ENCODE measurements around the gene FOXK1.

The FOXK1 gene

GRCh38 chr7:4815121-4815520 is 133.0 kb downstream of the FOXK1 start:
- DNase-seq (ENCODE audit: low read depth), result no peak
- in situ Hi-C loops (cut with HindIII; ENCODE audit: low sequenced_read_pairs), result loop anchor here (25.0 kb wide), 1 partner anchor 272 kb away; no protein-coding TSS in a partner anchor
- TF ChIP-seq, protein P1, sequence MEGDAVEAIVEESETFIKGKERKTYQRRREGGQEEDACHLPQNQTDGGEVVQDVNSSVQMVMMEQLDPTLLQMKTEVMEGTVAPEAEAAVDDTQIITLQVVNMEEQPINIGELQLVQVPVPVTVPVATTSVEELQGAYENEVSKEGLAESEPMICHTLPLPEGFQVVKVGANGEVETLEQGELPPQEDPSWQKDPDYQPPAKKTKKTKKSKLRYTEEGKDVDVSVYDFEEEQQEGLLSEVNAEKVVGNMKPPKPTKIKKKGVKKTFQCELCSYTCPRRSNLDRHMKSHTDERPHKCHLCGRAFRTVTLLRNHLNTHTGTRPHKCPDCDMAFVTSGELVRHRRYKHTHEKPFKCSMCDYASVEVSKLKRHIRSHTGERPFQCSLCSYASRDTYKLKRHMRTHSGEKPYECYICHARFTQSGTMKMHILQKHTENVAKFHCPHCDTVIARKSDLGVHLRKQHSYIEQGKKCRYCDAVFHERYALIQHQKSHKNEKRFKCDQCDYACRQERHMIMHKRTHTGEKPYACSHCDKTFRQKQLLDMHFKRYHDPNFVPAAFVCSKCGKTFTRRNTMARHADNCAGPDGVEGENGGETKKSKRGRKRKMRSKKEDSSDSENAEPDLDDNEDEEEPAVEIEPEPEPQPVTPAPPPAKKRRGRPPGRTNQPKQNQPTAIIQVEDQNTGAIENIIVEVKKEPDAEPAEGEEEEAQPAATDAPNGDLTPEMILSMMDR (IDR thresholded peaks at IDR 0.05; ENCODE audit: low read depth, low read length, missing control alignments), result no peak
- no peak overlapping the region for H3K4me3 ChIP-seq (ENCODE audit: low read depth, low read length)

DNA sequence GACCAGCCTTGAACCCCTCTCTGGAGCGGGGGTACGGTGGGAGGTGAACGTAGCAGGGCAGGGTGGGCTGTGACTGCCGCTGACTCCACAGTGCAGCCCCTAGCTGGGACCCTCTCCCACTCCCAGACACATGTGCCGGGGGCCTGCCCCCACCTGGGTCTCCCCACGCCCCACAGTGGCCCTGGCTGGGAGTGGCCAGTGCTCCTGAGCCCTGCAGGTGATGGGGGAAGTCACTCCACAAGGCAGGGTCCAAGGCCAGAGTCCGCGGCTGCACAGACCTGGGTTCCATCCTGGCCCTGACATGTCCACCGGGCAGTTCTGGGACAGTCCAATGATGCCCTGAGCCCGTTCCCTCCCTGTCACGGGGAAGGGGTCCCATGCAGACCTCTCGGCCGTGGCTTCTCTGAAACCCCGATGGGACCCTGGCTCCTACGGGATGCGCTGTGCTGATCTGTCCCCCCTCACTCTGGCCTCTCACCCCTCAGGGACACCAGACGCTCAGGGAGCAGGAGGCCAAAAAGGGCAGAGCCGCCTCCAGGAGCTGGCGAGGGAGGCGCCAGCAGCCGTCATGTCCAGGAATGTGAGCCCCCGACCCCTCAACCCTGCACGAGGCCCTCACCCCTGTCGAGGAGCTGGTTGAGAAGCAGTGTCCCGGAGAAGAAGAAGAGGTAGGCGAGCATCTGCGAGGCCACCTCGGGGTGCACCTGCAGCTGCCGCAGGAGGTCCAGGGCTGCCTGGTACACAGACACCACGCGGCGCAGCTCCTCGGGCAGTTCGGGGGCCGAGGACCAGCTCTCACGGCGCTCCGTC is 133.7 kb downstream of the FOXK1 start:
- in situ Hi-C loops (cut with HindIII; ENCODE audit: low sequenced_read_pairs), result loop anchor here (25.0 kb wide), 1 partner anchor 271 kb away; no protein-coding TSS in a partner anchor
- H3K4me3 ChIP-seq (ENCODE audit: low read depth, low read length), result no peak overlapping the region
- no peak for DNase-seq (ENCODE audit: low read depth)
- TF ChIP-seq, protein P1 (IDR thresholded peaks at IDR 0.05; ENCODE audit: low read depth, low read length, missing control alignments), result no peak

DNA sequence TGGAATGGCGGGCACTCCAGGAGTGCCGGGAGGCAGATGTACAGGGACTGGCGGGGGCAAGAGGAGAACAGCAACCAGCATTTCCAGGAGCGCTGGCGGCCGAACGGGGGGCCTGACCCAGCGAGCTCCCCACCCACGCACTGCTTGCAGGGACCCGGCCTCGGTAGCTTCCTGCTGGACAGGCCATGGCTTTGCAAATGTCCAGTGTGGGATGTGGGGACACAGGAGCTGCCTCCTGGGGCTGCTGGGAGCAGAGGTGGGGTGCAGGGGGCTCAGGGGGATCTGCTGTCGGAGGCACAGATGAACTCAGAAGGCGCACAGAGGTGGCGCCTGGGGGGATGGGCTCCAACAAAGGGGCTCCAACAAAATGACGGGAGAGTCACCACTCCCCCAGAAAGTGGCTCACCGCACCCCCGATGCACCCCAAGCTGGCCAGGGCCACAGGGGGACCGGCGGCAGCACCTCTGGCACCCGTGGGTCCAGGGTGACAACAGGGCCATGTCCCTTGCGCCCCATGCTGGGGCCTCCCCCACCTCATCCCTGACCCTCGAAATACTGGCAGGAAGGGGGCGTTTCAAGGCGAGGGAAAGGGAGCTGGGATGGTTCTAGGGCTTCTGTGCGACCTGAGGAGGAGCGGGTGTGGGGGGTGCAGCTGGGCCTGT is 134.5 kb downstream of the FOXK1 start:
- TF ChIP-seq, protein P1 (IDR thresholded peaks at IDR 0.05; ENCODE audit: low read depth, low read length, missing control alignments), result no peak
- in situ Hi-C loops (cut with HindIII; ENCODE audit: low sequenced_read_pairs), result loop anchor here (25.0 kb wide), 1 partner anchor 271 kb away; no protein-coding TSS in a partner anchor
- DNase-seq (ENCODE audit: low read depth), result no peak
- no peak overlapping the region for H3K4me3 ChIP-seq (ENCODE audit: low read depth, low read length)

DNA sequence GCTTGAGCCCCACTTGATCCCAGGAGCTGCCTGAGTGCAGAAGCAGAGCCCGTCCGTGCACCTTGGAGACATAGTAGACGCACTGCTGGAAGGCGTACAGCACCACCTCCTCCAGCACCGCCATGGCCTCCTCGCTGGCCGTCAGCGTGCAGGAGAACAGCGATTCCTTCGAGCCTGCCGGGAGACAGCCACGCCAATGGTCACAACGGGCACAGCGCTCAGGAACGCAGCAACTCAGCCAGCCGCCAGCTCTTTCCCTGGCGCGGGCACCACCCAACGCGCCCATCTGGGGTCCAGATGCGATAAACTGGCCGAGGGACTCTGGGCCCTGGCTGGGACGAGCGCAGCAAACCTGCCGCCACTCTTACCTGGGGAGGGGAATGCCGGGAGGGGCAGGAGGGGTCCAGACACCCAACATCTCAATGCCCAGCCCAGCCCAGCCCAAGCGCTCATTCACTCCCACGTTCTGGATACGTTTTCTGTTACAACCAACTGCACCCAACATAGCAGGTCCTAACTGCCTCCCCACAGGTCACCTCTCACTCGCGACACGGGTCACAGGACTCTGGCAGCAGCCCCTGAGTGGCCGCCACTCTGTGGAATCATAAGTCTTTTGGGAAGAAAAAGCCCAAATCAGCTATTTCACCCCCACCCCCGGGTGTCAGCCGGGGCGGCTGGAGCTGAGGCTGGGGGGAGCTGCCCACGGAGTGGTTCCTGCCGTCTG is 135.2 kb downstream of the FOXK1 start:
- TF ChIP-seq, protein P1 (IDR thresholded peaks at IDR 0.05; ENCODE audit: low read depth, low read length, missing control alignments), result no peak
- no peak for DNase-seq (ENCODE audit: low read depth)
- no peak overlapping the region for H3K4me3 ChIP-seq (ENCODE audit: low read depth, low read length)
- in situ Hi-C loops (cut with HindIII; ENCODE audit: low sequenced_read_pairs), result loop anchor here (25.0 kb wide), 1 partner anchor 270 kb away; no protein-coding TSS in a partner anchor

DNA sequence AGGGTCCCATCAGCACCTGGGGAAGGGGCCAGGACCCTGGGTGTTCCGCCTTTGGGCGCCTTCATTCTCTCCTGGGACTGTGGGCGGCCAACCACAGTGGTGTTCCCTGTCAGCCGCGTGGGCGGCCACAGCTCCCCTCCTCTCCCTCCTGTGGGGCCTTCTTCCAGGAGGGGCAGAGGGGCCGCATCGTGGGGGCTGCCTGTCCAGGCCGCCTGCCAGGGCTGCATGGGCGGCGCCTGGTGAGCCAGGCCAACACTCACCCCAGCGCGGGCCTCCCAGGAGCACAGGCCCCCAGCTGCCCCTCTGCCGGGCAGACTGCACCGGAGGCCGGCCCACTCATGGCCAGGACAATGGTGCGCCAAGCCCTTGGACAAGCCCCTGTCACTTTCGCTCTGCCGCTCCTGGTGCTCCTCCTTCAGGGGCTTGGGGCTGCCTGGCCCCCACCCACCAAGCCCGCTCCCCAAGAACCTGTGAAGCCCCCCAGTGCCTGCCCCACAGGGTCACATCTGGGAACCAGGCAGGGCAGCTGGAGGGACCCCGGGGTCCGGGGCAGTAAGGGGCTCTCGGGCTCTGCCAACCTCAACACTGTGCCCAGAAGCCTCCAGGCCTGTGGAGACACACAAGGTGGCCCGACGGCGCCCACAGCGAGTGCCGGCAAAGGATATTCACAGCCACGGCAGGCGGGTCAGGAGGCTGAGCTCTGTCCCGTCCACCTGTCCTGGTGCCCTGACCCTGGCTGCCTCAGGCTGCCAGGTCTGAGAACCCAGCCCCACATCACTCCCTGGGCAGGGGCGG is 136.1 kb downstream of the FOXK1 start:
- in situ Hi-C loops (cut with HindIII; ENCODE audit: low sequenced_read_pairs), result loop anchor here (25.0 kb wide), 1 partner anchor 269 kb away; no protein-coding TSS in a partner anchor

More for the DNA sequence above, 136.1 kb downstream of the FOXK1 start:
- no peak for DNase-seq (ENCODE audit: low read depth)
- no peak overlapping the region for H3K4me3 ChIP-seq (ENCODE audit: low read depth, low read length)
- TF ChIP-seq, protein P1 (IDR thresholded peaks at IDR 0.05; ENCODE audit: low read depth, low read length, missing control alignments), result no peak

All from astrocyte of the cerebellum (primary cell).